Stimulated activated naive CD8-positive, alpha-beta T cell treated with anti-CD3 and anti-CD28 coated beads, Interleukin-15, Interleukin-2, amounts not matched to agents 100 U/mL and 50 U/mL, for 24 hours (primary cell): Measurements from ENCODE around the gene POFUT2.
A peak's percentile ranks its signal among the peaks of the same experiment; 100 is the strongest.

Source experiments
- ATAC-seq: fragments of 150-1000 bp; cut with Tn5 transposase; one replicate; pipeline ENCODE4 v1.10.0; 2021
- DNase-seq: peaks from one replicate; pipeline ENCODE4 v3.0.0; 2021

The POFUT2 gene, protein sequence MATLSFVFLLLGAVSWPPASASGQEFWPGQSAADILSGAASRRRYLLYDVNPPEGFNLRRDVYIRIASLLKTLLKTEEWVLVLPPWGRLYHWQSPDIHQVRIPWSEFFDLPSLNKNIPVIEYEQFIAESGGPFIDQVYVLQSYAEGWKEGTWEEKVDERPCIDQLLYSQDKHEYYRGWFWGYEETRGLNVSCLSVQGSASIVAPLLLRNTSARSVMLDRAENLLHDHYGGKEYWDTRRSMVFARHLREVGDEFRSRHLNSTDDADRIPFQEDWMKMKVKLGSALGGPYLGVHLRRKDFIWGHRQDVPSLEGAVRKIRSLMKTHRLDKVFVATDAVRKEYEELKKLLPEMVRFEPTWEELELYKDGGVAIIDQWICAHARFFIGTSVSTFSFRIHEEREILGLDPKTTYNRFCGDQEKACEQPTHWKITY

DNA sequence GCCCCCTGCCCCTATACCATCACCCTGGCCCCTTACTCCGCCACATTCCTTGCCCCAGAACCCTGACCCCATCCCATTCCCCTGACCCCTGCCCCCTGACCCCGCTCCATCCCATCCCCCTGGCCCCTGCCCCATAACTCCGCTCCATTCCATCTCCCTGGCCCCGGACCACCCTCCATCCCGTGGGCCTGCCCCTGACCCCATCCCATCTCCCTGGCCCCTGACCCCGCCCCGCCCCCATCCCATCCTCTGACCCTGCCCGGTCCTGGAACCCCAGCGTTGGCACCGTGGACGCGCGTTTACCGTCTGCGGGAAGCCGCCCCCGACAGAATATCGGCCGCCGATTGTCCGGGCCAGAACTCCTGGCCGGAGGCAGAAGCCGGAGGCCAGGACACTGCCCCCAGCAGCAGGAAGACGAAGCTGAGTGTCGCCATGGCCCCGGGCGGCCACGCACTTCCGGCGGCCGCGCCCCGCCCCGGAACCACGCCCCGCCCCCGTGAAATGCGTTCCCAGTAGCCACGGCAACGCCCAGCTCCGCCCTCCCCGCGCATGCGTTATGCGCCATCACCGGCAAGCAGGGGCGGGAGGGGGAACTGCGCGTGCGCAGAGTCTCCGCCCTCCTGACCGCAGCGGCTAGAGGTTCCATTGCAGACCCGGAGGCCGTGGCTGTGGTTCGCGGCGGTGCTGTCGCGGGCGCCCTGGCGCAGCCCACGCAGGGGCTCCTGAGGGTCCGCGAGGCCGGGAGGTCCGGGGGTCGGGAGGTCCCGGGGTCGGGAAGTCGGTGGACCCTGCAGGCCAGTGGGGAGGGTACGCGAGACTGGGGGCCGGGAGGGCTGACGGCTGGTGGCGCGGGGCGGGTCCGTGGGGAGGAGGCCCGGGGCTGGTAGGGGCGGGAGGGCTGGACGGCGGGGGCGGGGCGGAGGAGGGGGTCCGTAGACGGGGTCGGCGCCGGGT lies at the start of gene POFUT2:
Gene POFUT2 (minus strand): TSS at position 458 of the 954 bp plus-strand sequence. CDS start 24 bp downstream, at position 434.
- ATAC-seq, result peak; percentile 82
- peak; percentile 100 for DNase-seq

- ATAC-seq (no peak), DNase-seq (no peak)
Observed at GRCh38 chr21:45336870-45337269, 49.2 kb upstream of the POFUT2 start.

DNA sequence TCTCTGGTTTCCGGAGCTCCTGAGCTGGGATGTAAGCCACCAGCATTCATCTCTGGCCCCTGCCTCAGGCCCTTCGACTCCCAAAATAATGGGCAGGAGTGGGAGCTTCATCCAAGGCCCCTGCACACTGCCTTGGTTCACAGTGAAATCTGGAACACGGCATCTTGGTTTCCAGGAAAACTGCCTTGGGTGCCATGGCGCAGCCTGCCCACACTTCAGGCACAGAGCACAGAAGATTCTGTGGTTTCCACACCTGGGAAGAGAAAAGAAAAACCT lies 48.8 kb upstream of the POFUT2 start:
- no peak for DNase-seq
- ATAC-seq, result no peak

- DNase-seq, result no peak
Observed at GRCh38 chr21:45335761-45336534, 48.3 kb upstream of the POFUT2 start.

DNA sequence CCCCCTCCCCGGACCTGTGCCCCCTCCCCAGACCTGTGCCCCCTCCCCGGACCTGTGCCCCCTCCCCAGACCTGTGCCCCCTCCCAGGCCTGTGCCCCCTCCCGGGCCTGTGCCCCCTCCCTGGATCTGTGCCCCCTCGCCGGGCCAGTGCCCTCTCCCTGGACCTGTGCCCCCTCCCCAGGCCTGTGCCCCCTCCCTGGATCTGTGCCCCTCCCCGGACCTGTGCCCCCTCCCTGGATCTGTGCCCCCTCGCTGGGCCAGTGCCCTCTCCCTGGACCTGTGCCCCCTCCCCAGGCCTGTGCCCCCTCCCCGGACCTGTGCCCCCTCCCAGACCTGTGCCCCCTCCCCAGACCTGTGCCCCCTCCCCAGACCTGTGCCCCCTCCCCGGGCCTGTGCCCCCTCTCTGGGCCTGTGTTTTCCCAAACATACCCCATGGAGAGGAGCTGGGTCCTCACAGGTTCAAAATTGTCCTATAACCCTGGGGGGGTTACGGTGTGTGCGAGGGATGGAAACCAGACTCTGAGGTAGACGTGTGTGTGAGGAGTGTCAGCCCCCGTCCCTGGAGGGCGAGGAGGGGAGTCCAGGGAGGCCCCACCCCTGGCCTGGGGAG lies 47.6 kb upstream of the POFUT2 start:
- ATAC-seq (no peak), DNase-seq (no peak)

More at GRCh38 chr21:45335761-45336534, 48.3 kb upstream of the POFUT2 start:
- ATAC-seq, result peak; percentile 5

- no peak for ATAC-seq
- no peak for DNase-seq
Observed at GRCh38 chr21:45334591-45335081, 46.9 kb upstream of the POFUT2 start.

DNA sequence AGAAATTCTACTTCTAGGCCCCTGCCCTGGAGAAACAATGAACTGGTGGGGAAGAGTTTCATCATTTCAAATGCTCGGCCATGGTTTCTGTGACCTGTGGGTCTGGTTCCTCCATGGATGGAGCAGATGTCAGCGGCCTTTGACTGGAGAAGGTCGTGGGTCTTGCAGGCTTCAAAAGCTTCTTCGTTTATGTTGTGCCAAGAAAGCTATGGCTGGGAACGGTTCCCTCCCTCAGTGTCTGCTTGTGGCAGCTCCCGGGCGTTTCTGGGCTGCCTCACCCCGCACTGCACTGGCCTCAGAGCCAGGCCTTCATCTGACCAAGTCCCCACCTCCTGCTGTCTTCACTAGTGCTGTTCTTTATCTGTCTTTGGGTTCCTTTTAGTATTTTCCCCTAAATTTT lies 46.4 kb upstream of the POFUT2 start:
- ATAC-seq, result no peak

GRCh38 chr21:45333583-45334121 lies 46.0 kb upstream of the POFUT2 start:
- ATAC-seq, result no peak
- no peak for DNase-seq

More for the DNA sequence above, 46.4 kb upstream of the POFUT2 start:
- DNase-seq, result no peak

DNA sequence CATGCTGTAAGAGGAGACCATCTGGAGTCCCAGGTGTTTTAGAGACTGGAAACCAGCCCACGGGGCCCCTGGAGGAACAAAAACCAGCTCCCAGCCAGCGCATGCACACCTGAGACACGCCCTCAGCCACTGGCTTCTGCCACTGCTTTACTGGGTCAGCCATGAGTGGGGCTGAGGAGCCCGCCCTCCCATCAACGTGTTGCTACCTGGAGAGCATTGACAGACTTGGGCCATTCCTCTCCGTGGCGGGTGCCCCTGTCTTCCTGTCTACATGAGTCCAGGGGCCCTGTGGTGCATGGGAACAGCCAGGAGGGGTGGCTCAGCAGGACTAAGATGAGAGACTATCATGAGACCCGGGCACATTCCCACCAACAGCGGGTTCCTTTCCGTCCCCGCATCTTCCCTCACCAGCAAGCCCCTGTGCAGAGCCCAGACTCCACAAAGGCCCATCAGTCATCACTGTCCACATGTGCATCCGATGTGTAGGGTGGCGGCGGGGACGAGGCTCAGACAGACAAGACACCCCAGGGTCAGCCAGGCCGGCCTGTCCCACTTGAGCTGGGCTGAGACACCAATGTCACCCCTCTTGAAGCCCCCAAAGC lies 45.4 kb upstream of the POFUT2 start:
- DNase-seq (no peak), ATAC-seq (no peak)

- ATAC-seq, result no peak
- DNase-seq, result no peak
Observed at GRCh38 chr21:45332415-45332814, 44.7 kb upstream of the POFUT2 start.

- DNase-seq (no peak), ATAC-seq (no peak)
Observed at GRCh38 chr21:45331531-45332147, 43.9 kb upstream of the POFUT2 start.

DNA sequence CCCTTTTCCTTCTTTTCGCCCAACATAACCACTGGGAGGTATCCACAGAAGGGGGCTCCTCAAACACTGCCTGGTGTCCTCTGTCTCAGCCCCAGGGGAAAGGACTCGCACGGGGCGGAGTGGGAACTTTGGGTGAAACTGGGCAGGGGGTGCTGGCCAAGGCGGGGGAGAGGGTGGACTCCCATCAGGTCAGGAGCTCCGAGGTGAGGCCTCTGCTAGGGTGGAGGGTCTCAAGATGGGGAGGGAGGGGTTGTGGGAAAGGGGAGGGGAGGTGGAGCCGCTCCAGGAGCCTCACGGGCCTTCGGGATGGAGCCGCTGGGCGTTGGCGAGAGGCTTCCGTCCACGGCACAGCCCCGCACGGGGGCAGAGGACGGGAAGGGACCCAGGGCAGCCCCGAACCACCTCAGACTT lies 43.2 kb upstream of the POFUT2 start:
- DNase-seq, result no peak
- ATAC-seq, result no peak

DNA sequence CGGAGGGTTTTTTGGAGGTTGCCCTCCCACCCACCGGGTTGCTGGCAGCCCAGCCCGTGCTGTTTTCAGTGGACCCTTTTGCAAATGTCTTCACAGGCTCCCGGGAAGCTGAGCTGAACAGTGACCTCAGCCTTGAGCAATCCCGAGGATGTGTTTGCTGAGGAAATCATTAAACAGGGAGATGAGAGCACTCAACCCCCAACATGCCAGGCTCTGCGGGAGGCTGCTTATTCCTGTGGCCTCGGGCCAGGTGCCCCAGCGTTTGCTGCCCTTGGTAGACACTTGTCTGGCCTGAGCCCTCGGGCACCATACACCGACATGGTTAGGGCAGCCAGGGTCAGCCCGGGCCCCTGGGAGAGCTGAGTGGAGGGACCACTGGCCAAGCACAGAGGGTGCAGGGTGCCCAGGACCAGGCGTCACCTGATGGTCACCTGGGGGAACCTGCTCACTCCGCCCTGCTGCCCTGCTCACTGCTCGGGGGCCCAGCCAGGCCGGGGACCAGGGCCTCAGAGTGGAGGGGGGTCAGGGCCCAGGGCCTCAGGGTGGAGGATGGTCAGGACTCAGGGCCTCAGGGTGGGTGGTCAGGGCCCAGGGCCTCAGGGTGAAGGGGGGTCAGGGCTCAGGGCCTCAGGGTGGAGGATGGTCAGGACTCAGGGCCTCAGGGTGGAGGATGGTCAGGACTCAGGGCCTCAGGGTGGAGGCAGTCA lies 42.5 kb upstream of the POFUT2 start:
- ATAC-seq, result no peak
- no peak for DNase-seq

GRCh38 chr21:45329261-45330074 lies 41.8 kb upstream of the POFUT2 start:
- DNase-seq, result no peak
- no peak for ATAC-seq

GRCh38 chr21:45328198-45329091 lies 40.8 kb upstream of the POFUT2 start:
- no peak for DNase-seq
- ATAC-seq, result no peak

DNA sequence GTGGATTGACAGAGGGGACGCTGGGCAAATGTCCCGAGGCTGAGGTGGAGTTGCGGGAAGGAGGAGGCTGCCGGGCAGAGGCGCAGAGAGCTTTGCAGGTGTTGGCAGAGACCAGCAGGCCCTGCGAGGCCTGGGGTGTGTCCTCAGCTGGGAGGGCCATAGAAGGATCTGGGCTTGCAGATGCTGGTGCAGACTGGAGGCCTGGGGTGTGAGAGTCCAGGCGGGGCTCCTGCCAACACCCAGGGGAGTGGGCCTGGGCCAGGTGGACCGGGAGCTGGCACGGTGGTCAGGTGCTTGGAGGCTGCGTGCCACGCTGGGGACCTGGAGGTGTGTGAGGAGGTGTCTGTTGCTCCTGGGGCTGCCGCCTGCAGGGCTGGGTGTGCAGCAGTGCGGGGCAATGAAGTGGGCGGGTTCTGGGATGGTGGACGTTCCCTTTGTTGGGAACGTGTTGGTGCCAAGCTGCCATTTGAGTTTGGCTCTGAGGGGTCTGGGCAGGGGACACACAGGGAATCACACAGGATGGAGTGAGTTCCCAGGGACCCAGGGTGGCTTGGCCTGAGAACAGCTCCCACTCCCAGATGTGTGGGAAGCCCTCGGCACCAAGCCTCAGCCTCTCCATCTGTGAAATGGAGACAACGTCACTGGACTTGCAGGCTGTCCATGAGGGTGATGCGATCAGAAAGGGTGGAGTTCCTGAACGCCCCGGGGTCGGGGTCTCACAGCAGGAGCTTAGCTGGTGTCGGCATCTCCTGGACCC lies 39.9 kb upstream of the POFUT2 start:
- no peak for DNase-seq
- no peak for ATAC-seq

- ATAC-seq (no peak), DNase-seq (no peak)
Observed at GRCh38 chr21:45326891-45327440, 39.3 kb upstream of the POFUT2 start.
